SU-DHL-6 (cell line): ENCODE data around the gene FAM83D.

ENCODE experiments used
- H2AFZ ChIP-seq: fragments of 200-600 bp; sonication (generic); 2 replicates; pipeline ENCODE4 v1.6.1; 2014; ENCODE audit warnings: low read depth, mild to moderate bottlenecking, moderate library complexity, mixed read lengths, antibody characterized with exemption, low read length; ENCODE audit not compliant: severe bottlenecking
- H3F3A ChIP-seq: fragments of 200-600 bp; shearing (Covaris generic); 2 replicates; pipeline ENCODE4 v1.6.0; 2016; ENCODE audit warnings: antibody characterized with exemption, mild to moderate bottlenecking; ENCODE audit not compliant: insufficient read depth
- H3K27ac ChIP-seq: fragments of 200-600 bp; sonication (generic); 2 replicates; pipeline ENCODE4 v1.5.1; 2016; ENCODE audit warnings: low read depth, mild to moderate bottlenecking, low read length, moderate library complexity, mixed read lengths
- H3K27me3 ChIP-seq: fragments of 200-600 bp; sonication (generic), shearing (Covaris generic); 2 replicates; pipeline ENCODE4 v1.6.0; 2014; ENCODE audit warnings: mild to moderate bottlenecking, low read length
- H3K36me3 ChIP-seq: fragments of 200-600 bp; sonication (generic); 2 replicates; pipeline ENCODE4 v1.6.1; 2014; ENCODE audit warnings: mild to moderate bottlenecking, low read length, mixed read lengths
- H3K4me2 ChIP-seq: fragments of 300-600, 200-600 bp; shearing (Covaris generic), sonication (generic); 2 replicates; pipeline ENCODE4 v1.6.0; 2014; ENCODE audit warnings: low read length, low read depth, mild to moderate bottlenecking; ENCODE audit not compliant: poor library complexity, severe bottlenecking
- H3K4me3 ChIP-seq: fragments of 200-600 bp; sonication (generic); 2 replicates; pipeline ENCODE4 v1.5.1; 2014; ENCODE audit warnings: antibody characterized with exemption, low read length, mild to moderate bottlenecking, mixed read lengths; ENCODE audit not compliant: insufficient read depth, poor library complexity, severe bottlenecking
- H3K79me2 ChIP-seq: fragments of 200-600 bp; sonication (generic); 2 replicates; pipeline ENCODE4 v1.6.1; 2014; ENCODE audit warnings: mild to moderate bottlenecking, low read length, moderate library complexity; ENCODE audit not compliant: insufficient read depth
- H3K9ac ChIP-seq: fragments of 200-600 bp; sonication (generic); 2 replicates; pipeline ENCODE4 v1.7.0; 2014; ENCODE audit warnings: mild to moderate bottlenecking, low read length
- H3K9me2 ChIP-seq: fragments of 200-600 bp; sonication (generic); replicated peaks from 2 replicates; pipeline ENCODE4 v1.6.1; 2014; ENCODE audit warnings: low read length; ENCODE audit not compliant: insufficient read depth
- H3K9me3 ChIP-seq: fragments of 200-600 bp; sonication (generic); 2 replicates; pipeline ENCODE4 v1.6.1; 2014; ENCODE audit warnings: low read length, mixed read lengths; ENCODE audit not compliant: insufficient read depth
- H4K20me1 ChIP-seq: fragments of 200-600 bp; sonication (generic); 2 replicates; pipeline ENCODE4 v1.6.1; 2014; ENCODE audit warnings: low read depth, mild to moderate bottlenecking, antibody characterized with exemption, low read length, moderate library complexity, mixed read lengths
- EZH2phosphoT487 ChIP-seq: fragments of 200-600 bp; sonication (generic), shearing (Covaris generic); conservative IDR thresholded peaks from 2 replicates; pipeline ENCODE4 v1.6.1; 2018; ENCODE audit warnings: mild to moderate bottlenecking, antibody characterized with exemption, low read length, moderate library complexity, mixed read lengths
- TF ChIP-seq, protein P1 (sequence below): fragments of 200-600 bp; sonication (generic); IDR thresholded peaks from one replicate; pipeline ENCODE4 v1.5.1; 2017; ENCODE audit warnings: antibody characterized with exemption, mild to moderate bottlenecking, low read length, moderate library complexity; ENCODE audit not compliant: insufficient read depth, poor library complexity, severe bottlenecking

The FAM83D gene

DNA sequence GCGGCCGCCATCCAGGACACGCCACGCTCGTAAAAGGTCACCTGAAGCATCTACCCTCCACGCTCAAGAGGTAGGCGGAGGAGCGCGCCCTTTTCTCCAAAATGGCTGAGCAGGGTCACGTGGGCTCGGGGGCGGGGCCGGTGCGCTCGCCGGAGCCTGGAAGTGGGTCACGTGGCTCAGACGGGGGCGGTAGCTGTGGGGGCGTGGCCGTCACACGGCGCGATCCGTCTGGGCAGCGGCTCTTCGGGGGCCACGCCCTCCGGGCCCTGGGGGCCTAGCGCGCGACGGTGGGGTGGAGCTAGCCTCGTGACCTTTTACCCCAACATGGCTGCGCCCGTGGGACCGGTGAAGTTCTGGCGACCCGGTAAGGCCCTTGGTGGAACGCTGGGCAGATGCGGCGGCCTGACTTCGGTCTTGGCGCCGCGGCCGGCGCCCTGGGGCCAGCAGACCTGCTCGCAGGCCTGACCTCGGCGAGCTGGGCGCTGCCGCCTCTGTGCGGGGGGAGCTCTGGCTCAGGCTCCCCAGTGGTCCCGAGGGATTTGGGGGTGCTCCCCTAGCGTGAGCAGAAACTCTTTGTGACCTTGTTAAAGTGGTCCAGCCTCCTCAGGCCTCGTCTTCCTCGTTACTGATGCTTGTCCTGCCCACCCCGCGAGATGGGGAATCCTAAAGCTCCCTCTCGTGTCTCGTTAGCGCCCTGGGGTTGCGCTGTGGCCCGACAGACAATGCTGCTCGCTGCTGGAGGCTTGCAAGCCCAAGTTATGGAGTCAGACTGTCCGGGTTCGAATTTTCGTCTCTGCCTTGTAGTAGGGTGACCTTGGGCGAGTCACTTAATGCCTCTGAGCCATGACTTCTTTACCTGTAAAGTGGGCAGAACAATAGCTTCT, 36.1 kb downstream of the FAM83D start, which contains the start of gene DHX35:
DHX35 (plus strand) TSS at position 301 of the 884 bp plus-strand sequence; CDS start at position 325, 24 bp downstream.
- Histone ChIP-seq H3K27ac (peak within 1 kb of the TSS; percentile 76), H3K4me3 (peak within 1 kb of the TSS; percentile 88), H3K36me3 (no peaks in the 10 kb centered on the region), H3K9me3 (no peaks in the 10 kb centered on the region), H3K4me2 (peak within 1 kb of the TSS; percentile 99), H2AFZ (peak within 1 kb of the TSS; percentile 88), H3F3A (peaks cover 17% of the 10 kb centered on the region), H4K20me1 (no peaks in the 10 kb centered on the region), H3K27me3 (no peaks in the 10 kb centered on the region), H3K9ac (peak within 1 kb of the TSS; percentile 92), H3K9me2 (no peaks in the 10 kb centered on the region), H3K79me2 (peaks cover 54% of the 10 kb centered on the region)
- TF ChIP-seq EZH2phosphoT487, result no peak
- TF ChIP-seq, protein P1, sequence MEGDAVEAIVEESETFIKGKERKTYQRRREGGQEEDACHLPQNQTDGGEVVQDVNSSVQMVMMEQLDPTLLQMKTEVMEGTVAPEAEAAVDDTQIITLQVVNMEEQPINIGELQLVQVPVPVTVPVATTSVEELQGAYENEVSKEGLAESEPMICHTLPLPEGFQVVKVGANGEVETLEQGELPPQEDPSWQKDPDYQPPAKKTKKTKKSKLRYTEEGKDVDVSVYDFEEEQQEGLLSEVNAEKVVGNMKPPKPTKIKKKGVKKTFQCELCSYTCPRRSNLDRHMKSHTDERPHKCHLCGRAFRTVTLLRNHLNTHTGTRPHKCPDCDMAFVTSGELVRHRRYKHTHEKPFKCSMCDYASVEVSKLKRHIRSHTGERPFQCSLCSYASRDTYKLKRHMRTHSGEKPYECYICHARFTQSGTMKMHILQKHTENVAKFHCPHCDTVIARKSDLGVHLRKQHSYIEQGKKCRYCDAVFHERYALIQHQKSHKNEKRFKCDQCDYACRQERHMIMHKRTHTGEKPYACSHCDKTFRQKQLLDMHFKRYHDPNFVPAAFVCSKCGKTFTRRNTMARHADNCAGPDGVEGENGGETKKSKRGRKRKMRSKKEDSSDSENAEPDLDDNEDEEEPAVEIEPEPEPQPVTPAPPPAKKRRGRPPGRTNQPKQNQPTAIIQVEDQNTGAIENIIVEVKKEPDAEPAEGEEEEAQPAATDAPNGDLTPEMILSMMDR, result peak; percentile 48

DNA sequence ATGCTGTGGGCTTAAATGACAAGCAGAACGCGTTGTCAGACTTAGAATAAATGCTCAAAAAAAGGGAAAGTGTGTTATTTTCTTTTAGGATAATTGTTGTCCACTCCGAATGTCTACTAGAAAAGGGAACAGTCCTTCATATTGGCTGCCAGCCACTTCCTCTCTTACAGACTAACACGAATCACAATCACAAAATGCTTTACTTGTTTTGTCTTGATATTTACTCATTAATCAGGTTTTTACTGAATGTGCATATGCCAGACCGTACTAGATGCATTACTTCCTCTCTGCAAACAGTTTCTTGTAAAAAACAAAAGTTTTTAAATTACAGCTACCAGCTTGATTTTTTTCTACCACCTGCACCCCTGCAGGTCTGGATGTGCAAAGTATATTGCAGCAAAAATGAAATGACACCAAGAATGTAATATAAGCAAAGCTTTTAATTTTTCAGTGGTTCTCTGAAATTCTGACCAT, 36.7 kb downstream of the FAM83D start:
- TF ChIP-seq EZH2phosphoT487, result no peak
- TF ChIP-seq, protein P1, result no peak
- Histone ChIP-seq H3K27ac (peak overlapping the region; percentile 74), H2AFZ (peak overlapping the region; percentile 49), H3K36me3 (no peaks in the 10 kb centered on the region), H3K4me3 (peak overlapping the region; percentile 88), H4K20me1 (no peaks in the 10 kb centered on the region), H3K4me2 (peak overlapping the region; percentile 77), H3K9me2 (no peaks in the 10 kb centered on the region), H3K9me3 (no peaks in the 10 kb centered on the region), H3K27me3 (no peaks in the 10 kb centered on the region), H3F3A (peaks cover 10% of the 10 kb centered on the region; the same call in 1 of the 2 replicates), H3K79me2 (peaks cover 60% of the 10 kb centered on the region), H3K9ac (peak overlapping the region; percentile 92)

DNA sequence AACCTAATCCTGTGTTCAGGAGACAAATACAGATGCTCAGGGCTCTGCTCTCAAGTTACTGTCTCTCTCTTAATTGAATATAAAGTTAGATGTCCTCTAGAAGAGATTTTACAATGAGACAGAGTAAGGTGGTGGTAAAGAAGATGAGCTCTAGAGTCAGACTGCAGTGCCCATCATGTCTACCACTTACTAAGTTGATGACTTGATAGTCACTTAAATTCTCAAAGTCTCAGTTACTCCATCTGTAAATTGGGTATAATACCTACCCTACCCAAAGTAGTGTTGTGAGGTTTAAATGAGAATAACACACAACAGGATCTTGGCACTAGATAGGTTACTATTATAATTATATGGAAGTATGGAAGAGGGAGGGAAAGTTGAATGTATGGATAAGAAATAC, 37.5 kb downstream of the FAM83D start:
- no peak overlapping the region for H3K27ac ChIP-seq
- H3F3A ChIP-seq, result peaks cover 7% of the 10 kb centered on the region; the same call in 1 of the 2 replicates
- H3K36me3 ChIP-seq, result no peaks in the 10 kb centered on the region
- no peaks in the 10 kb centered on the region for H4K20me1 ChIP-seq
- peak overlapping the region; percentile 77 for H3K4me2 ChIP-seq
- H3K4me3 ChIP-seq, result no peak overlapping the region
- H3K27me3 ChIP-seq, result no peaks in the 10 kb centered on the region
- TF ChIP-seq, protein P1, result no peak
- TF ChIP-seq EZH2phosphoT487, result no peak
- H2AFZ ChIP-seq, result no peak overlapping the region
- H3K9me2 ChIP-seq, result no peaks in the 10 kb centered on the region
- peaks cover 60% of the 10 kb centered on the region for H3K79me2 ChIP-seq
- peak overlapping the region; percentile 92; the same call in 1 of the 2 replicates for H3K9ac ChIP-seq
- H3K9me3 ChIP-seq, result no peaks in the 10 kb centered on the region
